Fibroblast of skin of right quadriceps (primary cell): ENCODE measurements around the gene SCUBE2.
"Not testable (repeated sequence)": the region's sequence is repeated elsewhere in the genome, so short reads cannot be mapped to it uniquely, and the experiment has no call there.

Experiments
- DNase-seq: peaks from one replicate; pipeline ENCODE4 v3.0.0-alpha.2; 2013

Gene SCUBE2

DNA sequence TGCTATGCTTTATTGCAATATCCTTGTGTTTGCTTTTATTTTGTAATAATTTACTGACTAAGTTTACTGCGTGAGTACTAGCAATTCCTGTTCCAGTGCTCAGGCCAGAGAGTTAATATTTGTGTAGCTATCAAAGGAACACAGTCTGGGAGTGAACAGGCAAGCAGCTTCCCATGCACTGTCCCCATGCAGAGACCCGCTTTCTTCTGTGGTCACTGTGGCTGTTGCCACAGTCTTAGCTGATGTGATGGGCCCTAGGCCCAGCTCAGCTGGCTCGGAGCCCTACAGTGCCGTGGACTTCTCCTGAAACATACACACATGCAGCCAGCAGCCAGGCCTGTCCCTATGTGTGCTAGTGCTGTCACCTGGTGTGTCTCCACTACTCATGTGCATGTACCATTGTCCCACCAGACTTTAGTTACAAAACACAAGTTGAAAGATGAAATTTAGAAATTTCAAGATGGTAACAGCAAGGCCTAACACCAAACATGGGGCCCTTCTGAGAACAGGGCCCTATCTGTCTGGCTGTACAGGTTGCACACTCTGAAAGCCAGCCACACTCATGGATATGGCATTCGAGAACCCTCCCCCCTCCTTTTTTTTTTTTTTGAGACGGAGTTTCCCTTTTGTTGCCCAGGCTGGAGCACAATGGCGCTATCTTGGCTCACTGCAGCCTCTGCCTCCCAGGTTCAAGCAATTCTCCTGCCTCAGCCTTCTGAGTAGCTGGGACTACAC lies 12.3 kb upstream of the SCUBE2 start:
- no peak for DNase-seq

GRCh38 chr11:9099617-9100016 lies 8.2 kb upstream of the SCUBE2 start:
- DNase-seq: no peak

GRCh38 chr11:9098455-9098854 lies 7.1 kb upstream of the SCUBE2 start:
- not testable (repeated sequence) for DNase-seq

- not testable (repeated sequence) for DNase-seq
Measured at GRCh38 chr11:9097186-9097943, 6.0 kb upstream of the SCUBE2 start.

DNA sequence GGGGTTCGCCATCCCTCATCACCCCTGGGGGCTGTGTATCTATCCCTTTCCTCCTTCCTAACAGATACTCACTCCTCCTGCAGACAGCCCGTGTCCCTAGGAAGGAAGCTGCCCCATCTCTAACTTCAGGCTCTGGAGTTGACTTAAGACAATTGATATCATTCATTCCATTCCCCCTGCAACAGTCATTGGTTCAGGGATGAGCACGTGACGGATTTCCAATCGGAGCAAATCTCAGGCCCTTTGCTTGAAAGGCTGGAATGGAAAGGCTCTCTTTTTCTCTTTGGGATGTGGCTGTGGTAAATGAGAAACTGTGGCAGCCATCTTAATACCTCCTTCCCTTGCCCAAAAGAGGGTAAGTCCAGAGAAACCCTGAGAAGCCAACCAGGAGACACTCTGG lies 5.0 kb upstream of the SCUBE2 start:
- DNase-seq: no peak

- DNase-seq: no peak
Measured at GRCh38 chr11:9095421-9095820, 4.0 kb upstream of the SCUBE2 start.

- DNase-seq: no peak
Measured at GRCh38 chr11:9094420-9094819, 3.0 kb upstream of the SCUBE2 start.

GRCh38 chr11:9092853-9093778 lies 1.7 kb upstream of the SCUBE2 start:
- DNase-seq: no peak

DNA sequence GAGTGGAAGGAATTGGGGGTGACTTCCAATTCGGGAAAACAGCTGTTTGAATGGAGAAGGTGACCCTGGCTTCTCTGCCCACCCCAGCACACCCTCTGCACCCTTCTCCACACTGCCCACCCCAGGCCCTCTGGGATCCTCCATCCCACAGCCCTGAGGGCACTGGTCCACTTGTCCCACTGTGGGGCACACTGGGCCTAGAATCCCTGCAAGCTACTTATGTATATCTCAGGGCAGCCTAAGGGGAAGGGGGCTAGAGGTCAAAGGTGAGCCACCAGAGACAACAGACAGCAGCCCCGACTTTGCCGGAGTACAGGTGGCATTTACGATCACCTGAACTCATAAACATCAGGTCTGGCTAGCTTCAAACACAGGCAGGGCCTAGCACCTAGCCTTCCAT lies 673 bp upstream of the SCUBE2 start:
- no peak for DNase-seq

DNA sequence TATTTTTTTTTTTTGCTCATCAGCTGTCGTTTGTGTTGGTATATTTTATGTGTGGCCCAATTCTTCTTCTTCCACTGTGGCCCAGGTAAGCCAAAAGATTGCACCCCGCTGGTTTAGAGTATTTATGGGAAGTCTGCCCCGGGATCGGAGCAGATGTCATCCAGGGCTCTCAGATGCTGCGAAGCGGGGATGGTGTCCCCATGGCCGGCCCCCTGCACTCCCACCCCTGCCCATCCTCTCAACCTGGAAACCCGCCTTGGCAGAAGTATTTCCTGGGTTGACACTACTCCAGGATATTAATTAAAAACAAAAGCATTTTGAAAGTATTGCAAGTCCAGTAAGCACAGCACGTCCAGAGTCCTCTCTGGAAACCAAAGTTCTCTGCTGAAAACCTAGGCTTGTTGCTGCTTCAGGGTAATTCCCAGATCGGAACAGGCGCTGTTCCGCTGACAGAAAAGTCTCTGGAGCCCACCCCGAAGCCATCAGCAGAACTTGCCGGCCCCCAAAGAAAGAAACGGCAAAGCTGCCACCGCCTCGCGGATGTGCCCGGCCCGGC lies 833 bp downstream of the SCUBE2 start:
- DNase-seq: no peak

DNA sequence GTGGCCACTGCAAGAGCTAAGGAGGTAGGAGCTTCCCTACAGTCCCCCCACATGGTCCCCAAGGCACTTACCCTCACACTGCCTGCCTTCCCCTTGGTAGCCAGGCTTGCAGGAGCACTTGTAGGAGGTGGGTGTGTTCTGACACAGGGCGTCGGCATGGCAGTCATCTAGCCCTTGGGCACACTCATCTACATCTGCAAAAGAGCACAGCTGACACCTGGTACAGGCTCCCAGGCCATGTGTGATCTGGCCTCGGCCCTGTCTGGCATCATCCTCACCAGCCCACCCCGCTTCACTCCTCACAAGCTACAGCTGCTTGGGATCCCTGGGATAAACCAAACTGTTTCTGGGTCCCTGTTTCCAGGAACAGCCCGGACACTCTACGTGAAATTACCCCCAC lies 1.8 kb downstream of the SCUBE2 start:
- no peak for DNase-seq

DNA sequence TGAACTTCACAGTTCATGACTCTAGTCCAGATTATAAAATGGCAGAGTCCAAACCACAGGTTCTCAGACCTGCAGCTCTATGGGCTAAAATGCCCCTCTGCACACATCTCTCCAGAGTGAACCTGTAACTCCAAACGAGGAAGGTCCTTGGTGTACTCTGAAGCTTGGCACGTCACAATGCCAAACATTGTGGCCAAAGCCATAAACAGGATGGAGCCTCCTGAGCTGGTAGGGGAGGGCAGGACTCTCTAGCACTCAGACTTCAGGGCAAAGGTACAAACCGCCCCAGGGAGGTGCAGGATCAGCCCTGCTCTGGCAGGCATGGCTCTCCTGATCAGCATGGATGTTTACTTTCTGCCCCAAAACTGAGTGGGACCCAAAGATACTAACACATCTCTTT lies 2.3 kb downstream of the SCUBE2 start:
- DNase-seq: no peak

DNA sequence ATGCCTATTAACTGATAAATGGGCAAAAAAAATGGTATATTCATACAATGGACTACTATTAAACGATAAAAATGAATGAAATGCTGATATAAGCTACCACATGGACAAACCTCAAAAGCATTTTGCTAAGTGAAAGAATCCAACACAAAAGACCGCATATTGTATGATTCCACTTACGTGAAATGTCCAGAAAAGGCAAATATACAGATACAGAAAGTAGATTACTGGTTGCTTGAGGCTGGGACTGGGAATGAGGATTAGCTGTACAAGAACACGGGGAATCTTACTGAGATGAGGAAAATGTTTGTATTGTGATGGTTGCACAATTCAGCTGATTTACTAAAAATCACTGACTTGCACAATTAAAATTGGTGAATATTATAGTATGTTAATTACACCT lies 8.8 kb downstream of the SCUBE2 start:
- no peak for DNase-seq

- no peak for DNase-seq
Measured at GRCh38 chr11:9081153-9081552, 10.2 kb downstream of the SCUBE2 start.

DNA sequence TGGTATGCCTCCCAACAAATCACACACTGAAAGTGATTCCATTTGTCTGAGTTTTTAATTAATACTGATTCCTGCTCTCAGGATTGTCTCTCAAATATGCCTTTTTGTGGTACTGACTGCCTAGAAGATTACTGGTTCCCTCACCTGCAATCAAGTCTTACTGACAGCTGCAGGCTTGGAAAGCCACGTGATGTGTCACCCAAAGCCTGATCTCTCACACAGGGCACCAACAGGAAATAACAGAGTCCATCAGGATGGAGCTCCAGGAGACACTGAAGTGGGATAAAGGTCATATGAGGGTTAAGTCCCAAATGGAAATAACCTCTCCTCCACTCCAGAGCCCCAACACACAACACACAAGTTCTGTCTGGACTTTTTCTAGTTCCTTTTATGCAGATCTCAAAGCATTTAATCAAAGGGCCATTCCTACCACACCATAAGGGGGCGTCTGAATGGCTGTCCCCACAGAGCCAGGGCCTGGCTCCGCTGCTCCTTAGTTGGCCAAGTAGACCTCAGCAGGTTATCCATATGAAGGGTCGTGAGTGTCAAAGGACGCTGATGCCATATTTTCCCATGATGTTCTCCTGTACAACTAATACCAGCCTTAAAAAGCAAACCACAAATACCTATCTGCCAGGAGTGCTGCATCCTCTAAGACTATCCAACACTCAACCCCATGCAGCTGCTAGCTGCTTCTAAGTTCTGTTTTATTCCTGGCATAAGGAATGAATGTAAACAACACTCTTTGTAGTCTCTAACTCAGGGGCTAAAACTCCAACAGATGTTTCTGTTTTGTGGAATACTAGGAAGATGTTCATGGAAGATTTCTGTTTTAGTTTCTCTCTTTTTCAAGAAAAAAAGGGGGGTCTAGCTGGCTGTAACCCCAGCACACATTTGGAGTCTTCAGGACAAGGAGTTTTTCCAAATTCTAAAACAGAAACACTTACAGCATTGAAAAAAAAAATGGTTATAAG lies 13.0 kb downstream of the SCUBE2 start:
- DNase-seq: no peak

DNA sequence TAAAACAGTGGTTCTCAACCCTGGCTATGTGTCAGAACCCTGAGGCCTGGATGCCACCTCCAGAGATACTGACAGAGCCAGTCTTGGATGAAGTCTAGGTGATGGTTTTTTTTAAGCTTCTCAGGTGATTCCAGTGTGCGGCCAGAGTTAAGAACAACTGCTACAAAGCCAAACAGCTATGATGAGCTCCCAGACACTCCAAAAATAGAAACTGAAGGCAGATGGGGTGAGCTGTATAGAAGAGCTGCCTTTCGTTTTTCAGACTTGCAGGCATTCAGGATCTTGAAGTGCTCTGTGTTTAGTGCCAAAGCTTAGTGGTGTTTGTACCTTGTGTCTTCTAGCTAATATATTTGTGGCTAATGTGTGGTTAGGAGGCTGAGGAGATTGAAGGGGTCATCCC lies 14.2 kb downstream of the SCUBE2 start:
- DNase-seq: no peak

DNA sequence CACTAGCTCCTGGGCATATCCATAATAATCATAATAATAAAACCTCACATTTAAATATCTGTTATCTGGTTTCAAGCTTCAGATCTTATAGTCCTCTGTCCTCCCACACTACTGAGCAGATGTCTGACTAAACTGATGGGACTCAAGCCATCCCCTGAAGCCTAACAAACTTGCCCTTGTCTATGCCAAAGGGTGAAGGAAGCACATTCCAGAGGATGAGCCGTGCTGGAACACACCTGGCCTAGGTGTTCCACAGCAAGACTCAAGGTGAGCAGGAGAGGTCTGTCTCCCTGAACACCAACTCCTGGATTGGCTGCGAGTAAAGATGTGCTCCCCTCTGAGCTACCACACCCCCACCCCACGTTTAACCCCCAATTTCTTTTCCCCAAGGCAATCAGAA lies 14.7 kb downstream of the SCUBE2 start:
- no peak for DNase-seq

- no peak for DNase-seq
Measured at GRCh38 chr11:9076046-9076445, 15.4 kb downstream of the SCUBE2 start.

DNA sequence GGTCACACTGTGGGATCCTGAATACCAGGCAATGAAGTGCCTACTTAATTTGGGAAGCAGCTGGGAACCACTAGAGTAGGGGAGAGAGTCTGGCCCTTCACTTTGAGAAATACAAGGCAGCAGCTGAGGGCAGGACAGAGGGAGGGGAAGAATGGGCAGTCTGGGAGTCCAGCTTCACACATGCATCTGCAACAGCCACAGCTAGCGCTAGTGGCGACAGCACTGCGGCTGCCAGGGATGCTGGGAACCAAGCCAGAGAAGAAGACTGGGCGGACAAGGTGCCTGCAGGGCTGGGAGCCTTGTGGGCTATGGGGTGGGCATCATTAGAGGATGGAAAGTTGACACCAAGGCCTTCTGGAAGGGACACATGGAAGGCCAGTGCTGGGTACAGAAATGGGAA lies 15.8 kb downstream of the SCUBE2 start:
- no peak for DNase-seq

DNA sequence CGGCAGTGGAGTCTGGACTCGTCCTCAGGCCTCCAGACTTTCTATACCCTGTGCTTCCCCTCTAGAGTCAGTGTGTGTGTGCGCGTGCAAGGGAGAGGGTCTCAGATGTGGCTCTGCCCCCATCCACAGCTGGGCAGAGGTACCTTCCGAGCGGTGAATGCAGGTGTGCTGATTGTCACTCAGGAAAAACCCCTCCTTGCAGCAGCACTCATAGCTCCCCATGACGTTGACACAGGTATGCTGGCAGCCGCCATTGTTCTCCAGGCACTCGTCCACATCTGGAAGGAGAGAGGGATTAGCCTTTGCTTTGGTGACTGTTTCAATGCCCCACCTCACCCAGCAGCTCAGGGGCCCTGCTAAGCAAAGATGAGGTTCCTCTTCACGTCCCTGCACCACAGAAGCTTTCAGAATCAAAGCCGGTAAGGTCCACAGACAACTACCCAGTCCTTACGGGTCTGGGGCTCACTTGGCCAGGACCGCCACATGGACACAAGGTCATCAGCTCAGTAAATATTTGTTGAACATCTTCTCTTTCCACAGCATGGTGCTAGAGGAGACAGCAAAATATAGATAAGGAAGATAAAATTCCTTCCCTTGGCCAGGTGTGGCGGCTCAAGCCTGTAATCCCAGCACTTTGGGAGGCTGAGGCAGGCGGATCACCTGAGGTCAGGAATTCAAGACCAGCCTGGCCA lies 16.9 kb downstream of the SCUBE2 start:
- DNase-seq: no peak
